NB4 (cell line): ENCODE data around the gene DCAF17.

Experiments
- CTCF ChIP-seq: IDR thresholded peaks from one replicate; pipeline ENCODE4 v1.5.1; 2012; ENCODE audit warnings: low read depth, low read length
- POLR2A ChIP-seq: IDR thresholded peaks from 2 replicates; pipeline ENCODE4 v1.6.1; 2011; ENCODE audit warnings: mild to moderate bottlenecking; ENCODE audit not compliant: insufficient read length; ENCODE audit errors: extremely low read depth

DNA sequence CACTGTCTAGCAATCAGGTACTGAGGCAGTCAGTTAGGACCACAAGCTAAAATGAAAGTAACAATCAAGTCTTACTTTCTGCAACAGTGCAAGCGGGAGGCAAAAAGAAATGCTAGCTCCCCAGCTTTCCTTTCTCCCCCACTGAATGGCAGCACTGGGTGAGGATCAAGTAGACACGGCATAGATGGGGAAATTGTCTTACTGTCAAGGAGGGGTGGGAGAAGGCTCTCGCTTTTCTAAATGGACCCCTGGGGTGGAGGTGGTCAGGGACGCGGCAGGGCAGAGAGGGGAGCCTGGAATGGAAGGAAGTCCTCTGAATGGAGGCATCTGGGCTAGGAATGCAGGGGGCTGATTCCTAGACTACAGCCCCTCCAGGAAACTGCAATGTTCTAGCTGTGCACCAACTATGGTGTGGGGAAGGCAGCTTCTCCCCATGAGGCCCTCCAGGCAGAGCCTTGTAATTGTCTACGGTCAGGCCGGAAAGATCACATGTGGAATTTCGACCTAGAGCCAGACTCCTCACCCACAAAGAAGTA is 24.5 kb upstream of the DCAF17 start:
- TF ChIP-seq CTCF = no peak
- no peak for TF ChIP-seq POLR2A
